GM12891 (cell line): ENCODE measurements around the gene NEK7.

Source experiments
- DNase-seq: peaks from one replicate; pipeline ENCODE4 v3.0.0; 2011; ENCODE audit warnings: low spot score; ENCODE audit not compliant: insufficient read length
- FAIRE-seq: peaks from 2 replicates; lab custom pipeline; 2011; peaks lifted over from hg19 to GRCh38; lab: Jason Lieb, UNC
- PAX5 ChIP-seq: IDR thresholded peaks from 2 replicates; pipeline ENCODE4 v1.6.1; 2011; ENCODE audit warnings: low read length, moderate library complexity, mild to moderate bottlenecking; ENCODE audit not compliant: insufficient read depth, severe bottlenecking
- POLR2A ChIP-seq: IDR thresholded peaks from 2 replicates; pipeline ENCODE4 v1.6.1; 2011; ENCODE audit warnings: low read depth, low read length, control low read depth
- POLR2AphosphoS5 ChIP-seq: IDR thresholded peaks from 2 replicates; pipeline ENCODE4 v1.6.1; 2011; ENCODE audit warnings: low read depth, low read length, control low read depth
- POU2F2 ChIP-seq: IDR thresholded peaks from 2 replicates; pipeline ENCODE4 v1.6.1; 2011; ENCODE audit warnings: low read depth, mild to moderate bottlenecking, control low read depth, low read length, moderate library complexity
- SPI1 ChIP-seq: IDR thresholded peaks from 2 replicates; pipeline ENCODE4 v1.6.1; 2011; ENCODE audit warnings: low read depth, low read length, control low read depth
- TAF1 ChIP-seq: IDR thresholded peaks from 2 replicates; pipeline ENCODE4 v1.6.1; 2011; ENCODE audit warnings: low read depth, low read length, control low read depth

The NEK7 gene

DNA sequence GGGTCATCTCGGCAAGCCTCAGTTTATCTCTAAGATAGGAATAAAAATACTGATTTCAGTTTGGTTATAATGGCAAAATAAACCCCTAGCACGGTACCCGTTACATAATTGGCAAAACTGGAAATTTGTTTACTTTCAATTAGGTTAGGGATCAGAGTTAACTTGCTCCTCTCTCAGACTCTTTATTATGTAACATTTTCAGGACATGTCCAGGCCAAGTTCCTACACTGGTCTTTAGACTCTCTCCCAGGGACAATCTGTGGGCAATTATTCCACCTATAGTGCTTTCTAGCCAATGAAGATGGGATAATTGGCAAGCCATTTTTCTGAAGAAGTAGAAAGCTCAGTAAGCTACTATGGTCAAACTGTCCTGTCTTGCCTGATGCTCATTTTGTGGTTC, 189.4 kb downstream of the NEK7 start:
- FAIRE-seq, result no peak
- TF ChIP-seq TAF1, result no peak
- no peak for TF ChIP-seq SPI1
- no peak for TF ChIP-seq POLR2A
- no peak for TF ChIP-seq PAX5
- TF ChIP-seq POU2F2, result no peak
- no peak for TF ChIP-seq POLR2AphosphoS5
- DNase-seq, result no peak

DNA sequence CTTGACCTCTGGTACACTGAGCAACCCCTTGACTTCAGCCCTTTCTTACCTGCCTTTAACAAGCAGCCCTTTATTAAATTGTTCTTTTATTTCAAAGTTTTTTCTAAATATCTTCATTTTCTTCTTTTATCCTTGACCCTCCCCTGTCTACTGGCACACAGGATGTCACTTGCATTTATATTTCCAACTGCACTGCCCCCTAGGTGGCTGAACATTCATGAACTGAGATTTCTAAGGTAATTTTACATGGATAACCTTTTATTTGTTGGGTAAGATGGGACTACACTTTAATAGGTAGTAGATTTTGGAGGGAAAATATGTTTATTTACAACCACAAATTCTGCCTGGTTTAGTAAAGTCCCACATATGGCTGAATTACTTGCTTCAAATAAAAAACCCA, 193.7 kb downstream of the NEK7 start:
- DNase-seq (no peak), FAIRE-seq (no peak)
- TF ChIP-seq TAF1 (no peak), POLR2A (no peak), POU2F2 (no peak)

- DNase-seq (no peak), FAIRE-seq (peak; percentile 86)
- TF ChIP-seq POLR2A (no peak), POU2F2 (peak; percentile 79), SPI1 (peak; percentile 70)
Measured at GRCh38 chr1:198352975-198353695, 196.3 kb downstream of the NEK7 start.

GRCh38 chr1:198357937-198358336, 201.1 kb downstream of the NEK7 start:
- FAIRE-seq (no peak), DNase-seq (no peak)
- no peak for TF ChIP-seq TAF1
- no peak for TF ChIP-seq SPI1
- no peak for TF ChIP-seq POLR2A
- TF ChIP-seq POU2F2, result no peak

DNA sequence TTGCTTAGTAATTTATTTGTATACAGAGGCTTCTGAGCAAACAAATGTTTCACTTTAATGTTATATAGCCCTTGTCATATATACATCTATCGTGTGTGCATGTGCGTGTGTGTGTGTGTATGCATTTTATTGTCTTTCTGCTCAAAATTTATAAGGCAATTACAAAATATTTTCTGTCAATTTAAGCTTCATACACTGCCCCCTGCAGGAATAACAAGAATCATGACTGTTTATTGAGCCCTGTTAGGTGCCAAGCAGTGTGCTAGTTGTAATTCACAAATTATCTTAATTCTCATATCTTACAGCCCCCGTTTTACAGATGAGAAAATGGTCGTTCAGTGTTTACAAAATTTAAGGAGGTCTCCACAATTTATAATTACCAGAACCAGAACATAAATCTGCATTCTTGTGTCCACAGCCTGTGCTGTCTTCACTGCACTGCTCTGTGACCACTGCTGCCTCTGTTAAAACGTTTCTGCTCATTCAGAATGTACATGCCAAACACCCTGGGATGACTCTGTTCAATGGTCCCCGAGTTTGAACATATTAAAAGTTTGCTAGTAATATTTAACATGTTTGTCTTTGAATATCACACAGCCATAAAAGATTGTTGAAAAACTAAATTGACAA, 202.3 kb downstream of the NEK7 start:
- TF ChIP-seq POU2F2, result no peak
- TF ChIP-seq SPI1, result no peak
- no peak for TF ChIP-seq TAF1
- peak; percentile 26 for FAIRE-seq
- DNase-seq, result no peak

GRCh38 chr1:198360208-198360729, 203.5 kb downstream of the NEK7 start:
- FAIRE-seq (no peak), DNase-seq (no peak)
- no peak for TF ChIP-seq POLR2AphosphoS5
- TF ChIP-seq PAX5, result no peak
- no peak for TF ChIP-seq TAF1
- no peak for TF ChIP-seq POLR2A
- TF ChIP-seq POU2F2, result no peak
- no peak for TF ChIP-seq SPI1

DNA sequence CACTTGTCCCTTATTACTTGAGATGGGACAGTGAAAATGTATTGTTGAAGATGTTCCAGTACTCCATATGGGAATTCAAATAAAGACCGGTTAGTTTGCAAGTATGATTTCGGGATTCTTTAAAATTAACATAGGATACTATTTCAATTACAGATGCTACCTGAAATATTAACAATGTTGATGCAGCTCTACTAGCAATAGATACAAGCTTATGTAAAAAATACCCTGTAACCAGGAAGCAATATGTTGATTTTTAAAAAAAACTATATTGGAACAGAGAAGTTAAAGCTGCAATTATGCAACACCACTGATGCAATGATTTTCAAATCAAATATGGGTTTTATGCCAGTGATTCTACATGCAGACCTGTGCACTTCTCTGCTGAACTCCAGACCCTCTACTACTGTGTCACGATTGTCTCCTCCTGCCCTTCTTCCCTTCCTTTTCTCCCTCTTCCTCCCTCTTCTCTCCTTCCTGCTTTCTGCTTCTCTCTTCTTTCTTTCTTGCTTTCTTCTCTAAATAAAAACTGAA, 204.5 kb downstream of the NEK7 start:
- no peak for FAIRE-seq
- no peak for TF ChIP-seq SPI1
- TF ChIP-seq TAF1, result no peak
- TF ChIP-seq POLR2AphosphoS5, result no peak
- no peak for TF ChIP-seq POU2F2
- no peak for TF ChIP-seq POLR2A
- no peak for TF ChIP-seq PAX5
- no peak for DNase-seq

DNA sequence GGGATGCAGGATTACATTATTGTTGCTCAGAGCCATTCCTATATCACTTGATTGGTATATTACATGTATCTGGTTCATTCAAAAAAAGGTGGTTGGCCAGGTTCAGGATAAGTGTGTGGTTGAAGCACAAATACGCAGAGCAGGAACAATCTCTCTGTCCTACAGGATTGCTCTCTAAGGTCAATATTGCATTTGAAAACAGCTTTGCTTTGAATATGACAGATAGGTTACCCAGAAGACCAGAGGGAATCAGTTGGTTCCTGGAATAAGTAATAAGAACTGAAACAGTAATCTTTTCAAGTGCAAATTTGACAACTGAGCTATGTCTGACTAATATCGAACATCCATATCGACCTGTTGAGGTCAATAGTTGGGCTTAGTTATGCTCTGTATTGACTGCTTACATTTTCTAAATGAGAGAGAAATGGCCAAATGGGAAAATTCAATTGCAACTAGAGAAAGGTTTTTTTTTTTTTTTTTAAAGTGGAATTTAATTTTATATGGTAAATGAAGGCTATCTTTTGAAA, 206.9 kb downstream of the NEK7 start:
- peak; percentile 68 for FAIRE-seq
- no peak for TF ChIP-seq PAX5
- TF ChIP-seq POU2F2, result no peak
- no peak for TF ChIP-seq POLR2AphosphoS5
- no peak for TF ChIP-seq TAF1
- TF ChIP-seq POLR2A, result no peak
- no peak for TF ChIP-seq SPI1

GRCh38 chr1:198364471-198364870, 207.7 kb downstream of the NEK7 start:
- DNase-seq, result no peak
- FAIRE-seq, result no peak
- TF ChIP-seq POLR2A (no peak), SPI1 (no peak)

More for the DNA sequence above, 206.9 kb downstream of the NEK7 start:
- DNase-seq, result no peak

- DNase-seq (no peak), FAIRE-seq (no peak)
Measured at GRCh38 chr1:198367296-198367695, 210.5 kb downstream of the NEK7 start.

More at GRCh38 chr1:198367296-198367695, 210.5 kb downstream of the NEK7 start:
- no peak for TF ChIP-seq TAF1
- no peak for TF ChIP-seq POLR2A
- TF ChIP-seq POLR2AphosphoS5, result no peak
- no peak for TF ChIP-seq PAX5
- TF ChIP-seq SPI1, result no peak
- TF ChIP-seq POU2F2, result no peak
